Upper lobe of right lung (tissue), 1 donor: ENCODE results near the gene GCC1. TPM values are rescaled to one million over a fixed set of nuclear protein-coding genes. Genes with fewer than 3 reads are reported as not detected.

Source experiments
- ATAC-seq: fragments of 200-7000 bp; cut with Tn5 transposase; one replicate; pipeline ENCODE4 v1.9.1; 2020; ENCODE audit warnings: mild to moderate bottlenecking, moderate library complexity
- DNase-seq: peaks from one replicate; pipeline ENCODE4 v3.0.0-alpha.2; 2020
- H3K27ac ChIP-seq: fragments of 200-600 bp; one replicate; pipeline ENCODE4 v1.8.0; 2022
- H3K27me3 ChIP-seq: fragments of 200-600 bp; one replicate; pipeline ENCODE4 v1.8.0; 2022; ENCODE audit warnings: mild to moderate bottlenecking
- H3K36me3 ChIP-seq: fragments of 200-600 bp; one replicate; pipeline ENCODE4 v1.8.0; 2022
- H3K4me1 ChIP-seq: fragments of 200-600 bp; one replicate; pipeline ENCODE4 v1.8.0; 2022
- H3K4me3 ChIP-seq: fragments of 200-600 bp; one replicate; pipeline ENCODE4 v1.8.0; 2022; ENCODE audit warnings: mild to moderate bottlenecking
- H3K9me3 ChIP-seq: fragments of 200-600 bp; one replicate; pipeline ENCODE4 v1.8.0; 2022
- intact Hi-C: fragments of 100-400 bp; cut with DNase I; formaldehyde crosslinking; loops from one replicate; pipeline ENCODE4 v1.11.0; 2022
- long read RNA-seq: library from polyadenylated mRNA; unstranded; transcript quantifications from one replicate; pipeline ENCODE4 v2.0.0, GENCODE V29; 2021
- total RNA-seq: library from RNA; stranded (reverse); fragmentation: NEBNext Ultra II Directional; extraction: Animal tissue kit (Norgen Biotek cat#: 25700); gene quantifications from one replicate; pipeline ENCODE4 v1.2.1, GENCODE V29; 2021
- TF ChIP-seq, protein P1 (sequence below): fragments of 200-600 bp; IDR thresholded peaks from one replicate; pipeline ENCODE4 v1.8.0; 2022; ENCODE audit warnings: antibody characterized with exemption
- donor health status: DM: no; HTN: yes; CAD: no; lungs with severe emphysema.

GCC1 gene
- 18.1 TPM for total RNA-seq
- long read RNA-seq, full-length matches to known transcripts, result 60 of 65 reads
- long read RNA-seq, partial matches to known transcripts, result 0 of 65 reads
- long read RNA-seq, other reads (novel, unspliced or antisense), result 5 of 65 reads

DNA sequence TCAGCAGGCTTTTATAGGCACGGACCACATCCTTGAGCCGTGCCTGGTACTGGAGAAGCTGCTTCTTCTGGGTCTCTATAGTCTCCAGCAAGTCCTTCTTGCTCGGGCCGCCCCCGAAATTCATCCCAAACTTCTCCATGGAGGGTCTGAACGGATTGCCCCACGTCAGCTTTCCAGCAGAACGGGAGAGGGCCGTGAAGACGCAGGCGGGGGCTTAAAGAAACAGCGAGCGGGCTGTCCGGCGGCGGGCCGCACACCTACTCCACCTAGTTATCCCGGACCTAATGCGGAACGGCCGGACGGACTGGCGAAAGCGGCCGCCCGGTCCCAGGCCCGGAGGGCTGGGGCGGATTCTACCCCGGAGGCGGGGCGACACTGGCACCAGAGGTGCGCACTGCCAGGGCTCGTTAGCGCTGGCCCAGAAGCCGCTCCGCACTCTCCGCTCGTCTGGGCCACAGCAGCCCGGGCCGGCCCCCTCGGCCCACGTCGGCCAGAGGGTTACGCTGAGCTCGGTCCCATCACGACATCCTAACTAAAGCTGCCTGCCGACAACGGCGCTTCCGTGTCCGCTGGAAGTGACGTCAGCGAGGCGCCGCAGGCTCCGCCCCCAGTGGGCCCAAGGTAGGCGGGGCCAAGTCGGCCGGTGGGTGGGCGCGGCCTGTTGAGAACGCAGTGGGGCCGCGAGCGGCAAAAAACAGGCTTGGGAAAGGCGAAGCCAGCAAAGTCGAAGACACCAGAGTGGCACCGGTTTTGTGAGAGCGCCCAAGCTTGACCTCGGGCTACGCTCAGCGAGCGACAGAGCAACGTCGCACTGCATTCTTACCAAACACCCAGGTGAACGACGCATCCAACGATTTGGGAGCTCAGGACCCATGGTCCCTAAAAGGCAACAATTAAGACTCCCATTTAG lies at the start of gene GCC1:
TSS of gene GCC1 (minus strand) at position 553 of the 910 bp plus-strand sequence. CDS start at position 139, 414 bp downstream.
- no peaks in the 10 kb centered on the region for H3K27me3 ChIP-seq
- intact Hi-C loops, result no loop called here
- ATAC-seq, result peak; percentile 89
- peak within 1 kb of the TSS; percentile 89 for H3K27ac ChIP-seq
- H3K4me1 ChIP-seq, result peaks cover 58% of the 10 kb centered on the region
- peak; percentile 96 for DNase-seq
- no peaks in the 10 kb centered on the region for H3K9me3 ChIP-seq
- peaks cover 35% of the 10 kb centered on the region for H3K36me3 ChIP-seq
- TF ChIP-seq, protein P1, sequence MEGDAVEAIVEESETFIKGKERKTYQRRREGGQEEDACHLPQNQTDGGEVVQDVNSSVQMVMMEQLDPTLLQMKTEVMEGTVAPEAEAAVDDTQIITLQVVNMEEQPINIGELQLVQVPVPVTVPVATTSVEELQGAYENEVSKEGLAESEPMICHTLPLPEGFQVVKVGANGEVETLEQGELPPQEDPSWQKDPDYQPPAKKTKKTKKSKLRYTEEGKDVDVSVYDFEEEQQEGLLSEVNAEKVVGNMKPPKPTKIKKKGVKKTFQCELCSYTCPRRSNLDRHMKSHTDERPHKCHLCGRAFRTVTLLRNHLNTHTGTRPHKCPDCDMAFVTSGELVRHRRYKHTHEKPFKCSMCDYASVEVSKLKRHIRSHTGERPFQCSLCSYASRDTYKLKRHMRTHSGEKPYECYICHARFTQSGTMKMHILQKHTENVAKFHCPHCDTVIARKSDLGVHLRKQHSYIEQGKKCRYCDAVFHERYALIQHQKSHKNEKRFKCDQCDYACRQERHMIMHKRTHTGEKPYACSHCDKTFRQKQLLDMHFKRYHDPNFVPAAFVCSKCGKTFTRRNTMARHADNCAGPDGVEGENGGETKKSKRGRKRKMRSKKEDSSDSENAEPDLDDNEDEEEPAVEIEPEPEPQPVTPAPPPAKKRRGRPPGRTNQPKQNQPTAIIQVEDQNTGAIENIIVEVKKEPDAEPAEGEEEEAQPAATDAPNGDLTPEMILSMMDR, result no peak
- H3K4me3 ChIP-seq, result peak within 1 kb of the TSS; percentile 91

GRCh38 chr7:127632276-127632910 lies 47.0 kb upstream of the GCC1 start:
- DNase-seq, result no peak
- Histone ChIP-seq H3K27ac (no peak overlapping the region), H3K4me1 (no peaks in the 10 kb centered on the region), H3K9me3 (no peaks in the 10 kb centered on the region), H3K36me3 (no peaks in the 10 kb centered on the region), H3K4me3 (no peak overlapping the region), H3K27me3 (peaks cover 6% of the 10 kb centered on the region)
- TF ChIP-seq, protein P1, result no peak
- ATAC-seq, result no peak
- intact Hi-C loops, result no loop called here

DNA sequence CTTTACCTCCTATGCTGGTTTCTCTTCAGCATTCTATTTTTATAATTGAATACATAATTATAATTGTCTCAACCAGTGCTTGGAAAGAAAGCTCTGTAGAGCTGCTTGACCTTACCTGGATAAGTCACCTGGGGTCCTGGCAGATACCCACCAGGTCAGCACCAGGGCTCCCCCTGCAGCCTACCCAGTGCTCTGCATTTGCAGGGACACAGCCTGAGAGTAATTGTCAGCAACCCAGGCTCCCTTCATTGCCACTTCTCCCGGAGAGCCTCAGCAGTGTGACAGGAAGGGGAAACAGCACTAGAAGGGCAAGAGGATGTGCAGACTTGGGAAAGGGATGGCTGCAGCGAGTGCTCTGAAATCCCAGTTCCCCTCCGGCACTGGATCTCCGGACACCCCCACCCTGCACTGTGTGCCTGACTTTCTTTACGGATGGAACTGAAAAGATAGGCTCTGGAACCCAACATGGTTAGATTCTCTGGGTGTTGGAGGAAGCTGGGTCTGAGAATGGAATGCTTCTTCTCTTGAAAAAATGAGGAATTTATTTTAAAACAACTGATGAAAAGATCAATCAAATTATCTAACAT lies 44.0 kb upstream of the GCC1 start:
- Histone ChIP-seq H3K4me1 (no peaks in the 10 kb centered on the region), H3K9me3 (no peaks in the 10 kb centered on the region), H3K36me3 (no peaks in the 10 kb centered on the region), H3K4me3 (no peak overlapping the region), H3K27me3 (peaks cover 6% of the 10 kb centered on the region), H3K27ac (no peak overlapping the region)
- DNase-seq (no peak), ATAC-seq (peak; percentile 84)
- TF ChIP-seq, protein P1, result peak; percentile 46
- intact Hi-C loops, result no loop called here

DNA sequence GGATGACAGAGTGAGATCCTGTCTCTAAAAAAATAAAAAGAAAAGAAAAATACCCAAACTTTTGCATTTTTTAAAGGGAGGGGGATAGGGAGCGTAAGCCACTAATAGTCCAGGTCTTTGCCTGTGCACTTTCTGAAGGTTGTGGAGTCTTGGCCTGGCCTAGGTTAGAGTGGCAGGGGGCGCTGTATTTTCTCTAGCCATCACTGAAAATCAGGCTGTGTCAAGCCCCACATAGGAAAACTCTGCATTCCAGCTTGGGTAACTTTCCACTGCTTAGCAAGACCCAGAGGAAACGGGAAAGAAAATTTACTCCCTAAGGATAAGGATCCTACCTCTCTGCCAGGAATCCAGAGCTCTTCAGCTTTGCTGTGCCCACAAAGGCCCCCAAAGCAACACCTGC lies 43.0 kb upstream of the GCC1 start:
- Histone ChIP-seq H3K9me3 (no peaks in the 10 kb centered on the region), H3K4me1 (no peaks in the 10 kb centered on the region), H3K4me3 (no peak overlapping the region), H3K27me3 (peaks cover 6% of the 10 kb centered on the region), H3K27ac (no peak overlapping the region), H3K36me3 (no peaks in the 10 kb centered on the region)
- ATAC-seq (no peak), DNase-seq (no peak)
- intact Hi-C loops, result no loop called here
- TF ChIP-seq, protein P1, result no peak

DNA sequence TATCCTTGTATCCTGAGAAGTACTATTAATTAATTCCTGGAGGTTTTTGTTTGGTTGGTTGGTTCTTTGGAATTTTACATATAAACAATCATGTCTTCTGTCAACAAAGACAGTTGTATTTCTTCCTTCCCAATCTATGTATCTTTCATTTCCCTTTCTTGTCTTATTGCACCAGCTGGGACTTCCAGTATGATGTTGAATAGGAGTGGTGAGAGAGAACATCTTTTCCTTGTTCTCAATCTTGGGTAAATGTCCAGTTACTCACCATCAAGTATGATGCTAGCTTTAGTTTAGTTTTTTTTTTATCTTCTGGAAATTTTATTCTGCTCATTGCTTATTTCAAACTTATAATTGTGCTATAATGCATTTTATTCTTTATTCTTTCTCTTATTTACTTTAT lies 39.9 kb upstream of the GCC1 start:
- no peaks in the 10 kb centered on the region for H3K36me3 ChIP-seq
- H3K27me3 ChIP-seq, result peaks cover 12% of the 10 kb centered on the region
- H3K4me3 ChIP-seq, result no peak overlapping the region
- no peaks in the 10 kb centered on the region for H3K4me1 ChIP-seq
- no peak overlapping the region for H3K27ac ChIP-seq
- TF ChIP-seq, protein P1, result no peak
- no peak for DNase-seq
- intact Hi-C loops, result no loop called here
- no peaks in the 10 kb centered on the region for H3K9me3 ChIP-seq
- ATAC-seq, result no peak
